Measurements from ENCODE around the gene BDP1. TPM values are rescaled to one million over a fixed set of nuclear protein-coding genes. Genes with fewer than 3 reads are reported as not detected.
"Not testable (repeated sequence)": the region's sequence is repeated elsewhere in the genome, so short reads cannot be mapped to it uniquely, and the experiment has no call there.

BDP1 gene
- total RNA-seq, 1 donor, result 20.3 TPM

GRCh38 chr5:71564895-71565294 is 109.4 kb downstream of the BDP1 start:
- Histone ChIP-seq H3K4me2 (ENCODE audit: insufficient read depth, low read length) (no peak overlapping the region), H3K4me1 (ENCODE audit: insufficient read depth, low read length) (no peaks in the 10 kb centered on the region), H4K20me1 (ENCODE audit: insufficient read depth, low read length) (no peaks in the 10 kb centered on the region), H3K79me2 (ENCODE audit: insufficient read depth, low read length) (no peaks in the 10 kb centered on the region), H3K4me3 (ENCODE audit: insufficient read depth, low read length) (no peak overlapping the region), H2AFZ (ENCODE audit: low read length) (no peak overlapping the region), H3K27ac (ENCODE audit: low read depth, low read length) (no peak overlapping the region), H3K9me3 (ENCODE audit: low read depth, low read length) (no peaks in the 10 kb centered on the region), H3K36me3 (ENCODE audit: insufficient read depth, low read length) (peaks cover 20% of the 10 kb centered on the region), H3K27me3 (ENCODE audit: insufficient read depth, low read length) (no peaks in the 10 kb centered on the region)
- TF ChIP-seq, protein P1, sequence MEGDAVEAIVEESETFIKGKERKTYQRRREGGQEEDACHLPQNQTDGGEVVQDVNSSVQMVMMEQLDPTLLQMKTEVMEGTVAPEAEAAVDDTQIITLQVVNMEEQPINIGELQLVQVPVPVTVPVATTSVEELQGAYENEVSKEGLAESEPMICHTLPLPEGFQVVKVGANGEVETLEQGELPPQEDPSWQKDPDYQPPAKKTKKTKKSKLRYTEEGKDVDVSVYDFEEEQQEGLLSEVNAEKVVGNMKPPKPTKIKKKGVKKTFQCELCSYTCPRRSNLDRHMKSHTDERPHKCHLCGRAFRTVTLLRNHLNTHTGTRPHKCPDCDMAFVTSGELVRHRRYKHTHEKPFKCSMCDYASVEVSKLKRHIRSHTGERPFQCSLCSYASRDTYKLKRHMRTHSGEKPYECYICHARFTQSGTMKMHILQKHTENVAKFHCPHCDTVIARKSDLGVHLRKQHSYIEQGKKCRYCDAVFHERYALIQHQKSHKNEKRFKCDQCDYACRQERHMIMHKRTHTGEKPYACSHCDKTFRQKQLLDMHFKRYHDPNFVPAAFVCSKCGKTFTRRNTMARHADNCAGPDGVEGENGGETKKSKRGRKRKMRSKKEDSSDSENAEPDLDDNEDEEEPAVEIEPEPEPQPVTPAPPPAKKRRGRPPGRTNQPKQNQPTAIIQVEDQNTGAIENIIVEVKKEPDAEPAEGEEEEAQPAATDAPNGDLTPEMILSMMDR (IDR thresholded peaks at IDR 0.05; ENCODE audit: extremely low read depth, low read depth, low read length), result no peak
- DNase-seq (ENCODE audit: insufficient read length, low spot score, missing footprints), result no peak

- Histone ChIP-seq H4K20me1 (ENCODE audit: insufficient read depth, low read length) (no peaks in the 10 kb centered on the region), H3K9me3 (ENCODE audit: low read depth, low read length) (no peaks in the 10 kb centered on the region), H3K4me1 (ENCODE audit: insufficient read depth, low read length) (no peaks in the 10 kb centered on the region), H3K4me3 (ENCODE audit: insufficient read depth, low read length) (no peak overlapping the region), H2AFZ (ENCODE audit: low read length) (no peak overlapping the region), H3K4me2 (ENCODE audit: insufficient read depth, low read length) (no peak overlapping the region), H3K27me3 (ENCODE audit: insufficient read depth, low read length) (no peaks in the 10 kb centered on the region), H3K36me3 (ENCODE audit: insufficient read depth, low read length) (peaks cover 11% of the 10 kb centered on the region), H3K79me2 (ENCODE audit: insufficient read depth, low read length) (no peaks in the 10 kb centered on the region), H3K27ac (ENCODE audit: low read depth, low read length) (no peak overlapping the region)
- TF ChIP-seq, protein P1 (IDR thresholded peaks at IDR 0.05; ENCODE audit: extremely low read depth, low read depth, low read length), result no peak
- DNase-seq (ENCODE audit: insufficient read length, low spot score, missing footprints), result peak; percentile 14
These were observed 114.5 kb downstream of the BDP1 start for GRCh38 chr5:71569748-71570509.

DNA sequence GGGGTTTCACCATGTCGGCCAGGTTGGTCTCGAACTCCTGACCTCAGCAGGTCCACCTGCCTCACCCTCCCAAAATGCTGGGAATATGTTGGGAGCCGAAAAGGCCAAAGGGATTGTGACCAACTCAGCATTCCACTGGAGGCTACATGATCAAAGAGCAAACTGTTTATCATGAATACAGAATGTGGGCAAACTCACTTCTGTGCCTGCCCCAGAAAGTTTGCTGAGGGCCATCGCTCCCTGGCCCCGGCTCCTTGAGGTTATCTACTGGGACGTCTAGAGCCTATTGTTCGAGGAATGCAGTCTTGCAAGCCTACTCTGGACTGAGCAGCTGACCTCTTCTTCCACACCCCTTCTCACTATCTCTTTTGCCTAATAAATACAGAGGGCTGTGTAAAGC is 116.4 kb downstream of the BDP1 start:
- H3K27me3 ChIP-seq (ENCODE audit: insufficient read depth, low read length), result not testable (repeated sequence)

GRCh38 chr5:71573591-71573990 is 118.1 kb downstream of the BDP1 start:
- TF ChIP-seq, protein P1 (IDR thresholded peaks at IDR 0.05; ENCODE audit: extremely low read depth, low read depth, low read length), result no peak
- no peaks in the 10 kb centered on the region for H3K27me3 ChIP-seq (ENCODE audit: insufficient read depth, low read length)
- H3K36me3 ChIP-seq (ENCODE audit: insufficient read depth, low read length), result peaks cover 2% of the 10 kb centered on the region

More for the DNA sequence above, 116.4 kb downstream of the BDP1 start:
- not testable (repeated sequence) for DNase-seq (ENCODE audit: insufficient read length, low spot score, missing footprints); H2AFZ ChIP-seq (ENCODE audit: low read length); H3K79me2 ChIP-seq (ENCODE audit: insufficient read depth, low read length); H4K20me1 ChIP-seq (ENCODE audit: insufficient read depth, low read length); H3K36me3 ChIP-seq (ENCODE audit: insufficient read depth, low read length); H3K9me3 ChIP-seq (ENCODE audit: low read depth, low read length); H3K4me2 ChIP-seq (ENCODE audit: insufficient read depth, low read length); H3K4me3 ChIP-seq (ENCODE audit: insufficient read depth, low read length); H3K4me1 ChIP-seq (ENCODE audit: insufficient read depth, low read length); H3K27ac ChIP-seq (ENCODE audit: low read depth, low read length)

GRCh38 chr5:71575588-71575987 is 120.1 kb downstream of the BDP1 start:
- H3K79me2 ChIP-seq (ENCODE audit: insufficient read depth, low read length); H3K4me2 ChIP-seq (ENCODE audit: insufficient read depth, low read length); H3K36me3 ChIP-seq (ENCODE audit: insufficient read depth, low read length); H3K4me3 ChIP-seq (ENCODE audit: insufficient read depth, low read length); H3K27ac ChIP-seq (ENCODE audit: low read depth, low read length); DNase-seq (ENCODE audit: insufficient read length, low spot score, missing footprints); H4K20me1 ChIP-seq (ENCODE audit: insufficient read depth, low read length); H3K4me1 ChIP-seq (ENCODE audit: insufficient read depth, low read length); H2AFZ ChIP-seq (ENCODE audit: low read length); H3K27me3 ChIP-seq (ENCODE audit: insufficient read depth, low read length); H3K9me3 ChIP-seq (ENCODE audit: low read depth, low read length): not testable (repeated sequence)

More at GRCh38 chr5:71573591-71573990, 118.1 kb downstream of the BDP1 start:
- Histone ChIP-seq H3K4me2 (ENCODE audit: insufficient read depth, low read length) (no peak overlapping the region), H3K4me1 (ENCODE audit: insufficient read depth, low read length) (no peaks in the 10 kb centered on the region), H3K79me2 (ENCODE audit: insufficient read depth, low read length) (no peaks in the 10 kb centered on the region), H3K4me3 (ENCODE audit: insufficient read depth, low read length) (no peak overlapping the region), H3K9me3 (ENCODE audit: low read depth, low read length) (no peaks in the 10 kb centered on the region), H4K20me1 (ENCODE audit: insufficient read depth, low read length) (no peaks in the 10 kb centered on the region), H3K27ac (ENCODE audit: low read depth, low read length) (no peak overlapping the region), H2AFZ (ENCODE audit: low read length) (no peak overlapping the region)
- DNase-seq (ENCODE audit: insufficient read length, low spot score, missing footprints), result no peak

All from osteoblast (primary cell).